Endodermal cell (in vitro differentiated cells): ENCODE measurements around the gene SLC2A8. TPM values are rescaled to one million over a fixed set of nuclear protein-coding genes. Genes with fewer than 3 reads are reported as not detected.

Experiments
- DNase-seq: peaks from one replicate; pipeline ENCODE4 v3.0.0-alpha.2; 2017
- H3K27ac ChIP-seq: 2 replicates; pipeline ENCODE4 v1.5.1; 2013; ENCODE audit warnings: mild to moderate bottlenecking, low read depth, low read length, moderate library complexity
- H3K27me3 ChIP-seq: 2 replicates; pipeline ENCODE4 v1.6.1; 2013; ENCODE audit warnings: mild to moderate bottlenecking, low read length, moderate library complexity; ENCODE audit not compliant: insufficient read depth, control insufficient read depth, poor library complexity, severe bottlenecking
- H3K36me3 ChIP-seq: 2 replicates; pipeline ENCODE4 v1.7.0; 2013; ENCODE audit warnings: mild to moderate bottlenecking, low read length, moderate library complexity; ENCODE audit not compliant: control insufficient read depth, insufficient read depth
- H3K4me1 ChIP-seq: one replicate; pipeline ENCODE4 v1.7.0; 2013; ENCODE audit warnings: low read length; ENCODE audit not compliant: control insufficient read depth, insufficient read depth
- H3K4me3 ChIP-seq: 2 replicates; pipeline ENCODE4 v1.5.1; 2013; ENCODE audit warnings: mild to moderate bottlenecking, low read length, moderate library complexity
- H3K9ac ChIP-seq: 2 replicates; pipeline ENCODE4 v1.6.1; 2013; ENCODE audit warnings: mild to moderate bottlenecking, low read length, moderate library complexity; ENCODE audit not compliant: poor library complexity, severe bottlenecking; ENCODE audit errors: extremely low read depth
- H3K9me3 ChIP-seq: 2 replicates; pipeline ENCODE4 v1.6.1; 2013; ENCODE audit warnings: mild to moderate bottlenecking, low read length, moderate library complexity; ENCODE audit not compliant: control insufficient read depth
- H3K27ac Mint-ChIP-seq: 2 replicates; pipeline ENCODE4 v1.8.0; 2020; ENCODE audit warnings: mixed read lengths
- H3K27me3 Mint-ChIP-seq: 2 replicates; pipeline ENCODE4 v1.8.0; 2021; ENCODE audit warnings: mild to moderate bottlenecking, mixed read lengths; ENCODE audit not compliant: insufficient read depth
- H3K36me3 Mint-ChIP-seq: 2 replicates; pipeline ENCODE4 v1.8.0; 2020; ENCODE audit warnings: low read depth, mixed read lengths
- H3K4me1 Mint-ChIP-seq: 2 replicates; pipeline ENCODE4 v1.8.0; 2020; ENCODE audit warnings: mixed read lengths
- H3K4me3 Mint-ChIP-seq: 2 replicates; pipeline ENCODE4 v1.8.0; 2020; ENCODE audit warnings: mild to moderate bottlenecking, moderate library complexity, mixed read lengths
- H3K9me3 Mint-ChIP-seq: 2 replicates; pipeline ENCODE4 v1.8.0; 2020; ENCODE audit warnings: mild to moderate bottlenecking, mixed read lengths
- CTCF ChIP-seq: fragments of 200-600 bp; sonication (generic); conservative IDR thresholded peaks from 2 replicates; pipeline ENCODE4 v1.5.0; 2021; ENCODE audit warnings: antibody characterized with exemption, mild to moderate bottlenecking
- WGBS, 2 experiments: methylation state at CpG; one replicate each; pipeline versions ENCODE4 v1.1.5 to v1.1.7; 2013; ENCODE audit warnings: missing lambda C conversion rate in 2 of 2, mixed read lengths in 1 of 2; ENCODE audit not compliant: insufficient coverage in 1 of 2, insufficient read length in 1 of 2; 5-methylcytosine and 5-hydroxymethylcytosine counted together
- total RNA-seq, 2 donors: library from RNA; stranded (reverse); fragmentation: NEBNext Ultra II Directional in 1 of 2; extraction: Animal tissue kit (Norgen Biotek cat#: 25700) in 1 of 2; gene quantifications; 2 replicates in 1 of 2; 3 replicates in 1 of 2; pipeline ENCODE4 v1.2.1, GENCODE V29; 2021

Gene SLC2A8
- total RNA-seq, 2 donors from 2014 or later = 33.6 to 40.3 TPM

- Mint-ChIP-seq H3K27me3 (no peaks in the 10 kb centered on the region), H3K27ac (no peak overlapping the region), H3K36me3 (peaks cover 22% of the 10 kb centered on the region), H3K4me3 (no peak overlapping the region), H3K9me3 (no peaks in the 10 kb centered on the region), H3K4me1 (peaks cover 3% of the 10 kb centered on the region)
- TF ChIP-seq CTCF = no peak
- Histone ChIP-seq H3K9me3 (no peaks in the 10 kb centered on the region), H3K27me3 (no peaks in the 10 kb centered on the region), H3K4me3 (no peak overlapping the region), H3K27ac (no peak overlapping the region), H3K9ac (no peak overlapping the region), H3K36me3 (peaks cover 22% of the 10 kb centered on the region), H3K4me1 (peaks cover 7% of the 10 kb centered on the region)
- WGBS, 2 experiments = 92 to 98% methylated on average over 16 to 20 of the region's 20 CpGs
- DNase-seq = no peak
These were observed 8.6 kb downstream of the SLC2A8 start for GRCh38 chr9:127405344-127406125.

- Histone ChIP-seq H3K36me3 (peaks cover 15% of the 10 kb centered on the region), H3K27ac (peak overlapping the region; percentile 1), H3K27me3 (no peaks in the 10 kb centered on the region), H3K9me3 (no peaks in the 10 kb centered on the region), H3K9ac (no peak overlapping the region), H3K4me3 (no peak overlapping the region), H3K4me1 (peaks cover 7% of the 10 kb centered on the region)
- H3K9me3 Mint-ChIP-seq = no peaks in the 10 kb centered on the region
- H3K27ac Mint-ChIP-seq = no peak overlapping the region
- no peak for TF ChIP-seq CTCF
- H3K4me1 Mint-ChIP-seq = peaks cover 3% of the 10 kb centered on the region
- DNase-seq = no peak
- no peaks in the 10 kb centered on the region for H3K27me3 Mint-ChIP-seq
- 90 to 91% methylated on average over 13 of the region's 13 CpGs for WGBS, 2 experiments
- H3K4me3 Mint-ChIP-seq = no peak overlapping the region
- H3K36me3 Mint-ChIP-seq = peaks cover 18% of the 10 kb centered on the region
These were observed 10.0 kb downstream of the SLC2A8 start for GRCh38 chr9:127406799-127407491.

- Histone ChIP-seq H3K36me3 (peaks cover 9% of the 10 kb centered on the region), H3K27me3 (no peaks in the 10 kb centered on the region), H3K4me1 (peaks cover 7% of the 10 kb centered on the region), H3K9ac (no peak overlapping the region), H3K9me3 (no peaks in the 10 kb centered on the region), H3K4me3 (no peak overlapping the region), H3K27ac (peak overlapping the region; percentile 1)
- TF ChIP-seq CTCF = no peak
- Mint-ChIP-seq H3K4me1 (peaks cover 3% of the 10 kb centered on the region), H3K4me3 (no peak overlapping the region), H3K27ac (no peak overlapping the region), H3K27me3 (no peaks in the 10 kb centered on the region), H3K36me3 (peaks cover 18% of the 10 kb centered on the region), H3K9me3 (no peaks in the 10 kb centered on the region)
- no peak for DNase-seq
- WGBS, 2 experiments = 77 to 89% methylated on average over 6 of the region's 6 CpGs
These were observed 10.5 kb downstream of the SLC2A8 start for GRCh38 chr9:127407492-127407843.
